ENCODE data around the gene CCND1.

DNA sequence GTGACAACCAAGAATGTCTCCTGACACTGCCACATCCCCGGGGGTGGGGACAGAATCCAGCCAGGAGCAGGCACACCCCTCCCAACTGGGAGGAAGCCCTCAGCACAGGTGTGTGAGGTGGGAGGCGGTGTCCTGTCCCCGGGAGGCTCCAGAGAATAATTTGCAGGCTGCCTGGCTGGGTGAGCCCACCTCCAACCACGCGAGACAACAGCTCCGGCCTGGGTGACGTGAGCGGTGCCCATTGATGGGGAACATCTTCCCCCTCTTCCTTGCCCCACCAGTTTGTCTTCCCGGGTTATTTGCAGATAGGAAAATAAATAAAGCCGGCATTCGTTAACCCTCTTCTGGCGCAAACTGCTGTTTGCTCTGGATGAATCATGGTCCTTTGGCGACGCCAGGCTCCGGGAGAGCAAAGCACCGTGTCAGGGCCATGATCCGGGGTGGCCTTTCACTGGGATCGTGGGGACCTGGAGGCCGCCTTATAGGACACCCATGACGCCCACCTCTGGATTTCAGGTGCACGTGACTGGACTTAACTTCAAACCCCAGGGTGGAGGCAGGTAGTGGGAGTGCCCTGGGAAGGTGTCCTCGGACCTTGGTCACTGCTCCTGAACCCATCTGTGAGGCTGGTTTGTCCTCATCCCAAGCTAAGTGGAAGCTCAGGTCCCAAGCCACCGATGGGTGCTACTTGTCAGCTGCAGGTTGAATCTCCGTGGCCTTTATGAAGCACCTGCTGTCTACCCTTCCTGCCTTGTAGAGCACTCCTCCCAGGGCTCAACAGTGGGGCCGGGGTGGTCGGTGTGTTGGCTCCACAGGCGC lies 13.9 kb downstream of the CCND1 start:
- TF ChIP-seq, protein P1, sequence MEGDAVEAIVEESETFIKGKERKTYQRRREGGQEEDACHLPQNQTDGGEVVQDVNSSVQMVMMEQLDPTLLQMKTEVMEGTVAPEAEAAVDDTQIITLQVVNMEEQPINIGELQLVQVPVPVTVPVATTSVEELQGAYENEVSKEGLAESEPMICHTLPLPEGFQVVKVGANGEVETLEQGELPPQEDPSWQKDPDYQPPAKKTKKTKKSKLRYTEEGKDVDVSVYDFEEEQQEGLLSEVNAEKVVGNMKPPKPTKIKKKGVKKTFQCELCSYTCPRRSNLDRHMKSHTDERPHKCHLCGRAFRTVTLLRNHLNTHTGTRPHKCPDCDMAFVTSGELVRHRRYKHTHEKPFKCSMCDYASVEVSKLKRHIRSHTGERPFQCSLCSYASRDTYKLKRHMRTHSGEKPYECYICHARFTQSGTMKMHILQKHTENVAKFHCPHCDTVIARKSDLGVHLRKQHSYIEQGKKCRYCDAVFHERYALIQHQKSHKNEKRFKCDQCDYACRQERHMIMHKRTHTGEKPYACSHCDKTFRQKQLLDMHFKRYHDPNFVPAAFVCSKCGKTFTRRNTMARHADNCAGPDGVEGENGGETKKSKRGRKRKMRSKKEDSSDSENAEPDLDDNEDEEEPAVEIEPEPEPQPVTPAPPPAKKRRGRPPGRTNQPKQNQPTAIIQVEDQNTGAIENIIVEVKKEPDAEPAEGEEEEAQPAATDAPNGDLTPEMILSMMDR (IDR thresholded peaks at IDR 0.05) = no peak
- TF ChIP-seq EZH2 (IDR thresholded peaks at IDR 0.05) = no peak
- TF ChIP-seq EZH2phosphoT487 (IDR thresholded peaks at IDR 0.05) = no peak

All from neural progenitor cell (in vitro differentiated cells).